Measurements from ENCODE around the gene HOMEZ. TPM values are rescaled to one million over a fixed set of nuclear protein-coding genes. Genes with fewer than 3 reads are reported as not detected.

Gene HOMEZ
- total RNA-seq, 1 experiment from 2014 or later, result 12.8 TPM

- in situ Hi-C loops (cut with HindIII; ENCODE audit: low pct_unique_long_range_greater_than_20kb, low sequenced_read_pairs), result no loop called here
- no peak for DNase-seq (ENCODE audit: low read depth, low spot score)
These were observed 24.6 kb upstream of the HOMEZ start for GRCh38 chr14:23310546-23310945.

GRCh38 chr14:23308721-23309445 lies 23.0 kb upstream of the HOMEZ start:
- DNase-seq (ENCODE audit: low read depth, low spot score), result no peak
- in situ Hi-C loops (cut with HindIII; ENCODE audit: low pct_unique_long_range_greater_than_20kb, low sequenced_read_pairs), result no loop called here

DNA sequence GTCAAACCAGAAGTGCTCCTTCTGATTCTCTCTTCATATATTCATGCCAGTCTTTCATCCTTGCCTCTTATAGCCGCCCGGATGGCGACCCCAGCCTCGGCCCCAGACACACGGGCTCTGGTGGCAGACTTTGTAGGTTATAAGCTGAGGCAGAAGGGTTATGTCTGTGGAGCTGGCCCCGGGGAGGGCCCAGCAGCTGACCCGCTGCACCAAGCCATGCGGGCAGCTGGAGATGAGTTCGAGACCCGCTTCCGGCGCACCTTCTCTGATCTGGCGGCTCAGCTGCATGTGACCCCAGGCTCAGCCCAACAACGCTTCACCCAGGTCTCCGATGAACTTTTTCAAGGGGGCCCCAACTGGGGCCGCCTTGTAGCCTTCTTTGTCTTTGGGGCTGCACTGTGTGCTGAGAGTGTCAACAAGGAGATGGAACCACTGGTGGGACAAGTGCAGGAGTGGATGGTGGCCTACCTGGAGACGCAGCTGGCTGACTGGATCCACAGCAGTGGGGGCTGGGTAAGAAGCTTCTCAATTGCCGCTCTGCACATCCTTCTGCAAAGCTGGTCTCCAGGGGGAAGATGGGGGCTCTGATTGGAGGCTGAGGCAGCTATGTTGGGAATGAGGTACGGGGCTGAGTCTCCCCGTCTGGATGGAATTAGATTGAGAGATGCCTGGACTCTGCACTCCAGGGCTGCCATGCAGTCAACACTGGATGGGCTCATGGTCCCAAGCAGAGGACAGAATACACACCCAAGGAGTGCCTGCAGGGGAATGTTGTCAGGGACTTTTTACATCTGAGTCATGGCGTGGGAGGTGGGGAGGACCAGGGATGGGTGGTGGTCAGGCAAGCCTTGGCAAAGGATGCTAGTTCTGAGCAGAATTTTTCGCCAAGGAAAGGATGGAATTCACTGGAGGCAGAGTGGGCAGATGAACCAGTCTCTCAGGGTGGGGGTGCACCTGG lies 22.0 kb upstream of the HOMEZ start:
- in situ Hi-C loops (cut with HindIII; ENCODE audit: low pct_unique_long_range_greater_than_20kb, low sequenced_read_pairs), result no loop called here
- no peak for DNase-seq (ENCODE audit: low read depth, low spot score)

DNA sequence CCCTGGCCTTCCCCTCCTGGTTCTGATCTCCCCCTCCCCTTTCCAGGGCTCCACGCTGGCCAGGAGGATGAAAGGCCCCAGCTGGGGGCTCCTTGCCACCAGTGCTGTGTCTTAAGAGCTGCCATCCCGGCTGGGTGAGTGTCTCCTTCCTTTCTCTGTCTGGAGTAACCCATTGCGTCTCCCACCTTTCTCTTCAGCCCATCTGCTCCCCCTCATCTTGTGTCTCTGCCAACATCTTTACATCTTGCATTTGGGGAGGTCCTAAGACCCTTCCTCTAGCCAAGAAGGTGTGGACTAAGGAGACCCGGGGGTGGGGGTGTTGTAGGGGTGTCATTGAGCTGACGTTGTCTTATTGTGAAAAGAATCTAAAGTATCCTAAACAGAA lies 21.2 kb upstream of the HOMEZ start:
- DNase-seq (ENCODE audit: low read depth, low spot score), result no peak
- in situ Hi-C loops (cut with HindIII; ENCODE audit: low pct_unique_long_range_greater_than_20kb, low sequenced_read_pairs), result no loop called here

GRCh38 chr14:23306412-23307145 lies 20.6 kb upstream of the HOMEZ start, which contains the start of gene BCL2L2:
TSS of gene BCL2L2 (plus strand) at chr14:23306833. CDS start at chr14:23307768, 935 bp downstream.
- peak; percentile 91 for DNase-seq (ENCODE audit: low read depth, low spot score)
- in situ Hi-C loops (cut with HindIII; ENCODE audit: low pct_unique_long_range_greater_than_20kb, low sequenced_read_pairs), result no loop called here

DNA sequence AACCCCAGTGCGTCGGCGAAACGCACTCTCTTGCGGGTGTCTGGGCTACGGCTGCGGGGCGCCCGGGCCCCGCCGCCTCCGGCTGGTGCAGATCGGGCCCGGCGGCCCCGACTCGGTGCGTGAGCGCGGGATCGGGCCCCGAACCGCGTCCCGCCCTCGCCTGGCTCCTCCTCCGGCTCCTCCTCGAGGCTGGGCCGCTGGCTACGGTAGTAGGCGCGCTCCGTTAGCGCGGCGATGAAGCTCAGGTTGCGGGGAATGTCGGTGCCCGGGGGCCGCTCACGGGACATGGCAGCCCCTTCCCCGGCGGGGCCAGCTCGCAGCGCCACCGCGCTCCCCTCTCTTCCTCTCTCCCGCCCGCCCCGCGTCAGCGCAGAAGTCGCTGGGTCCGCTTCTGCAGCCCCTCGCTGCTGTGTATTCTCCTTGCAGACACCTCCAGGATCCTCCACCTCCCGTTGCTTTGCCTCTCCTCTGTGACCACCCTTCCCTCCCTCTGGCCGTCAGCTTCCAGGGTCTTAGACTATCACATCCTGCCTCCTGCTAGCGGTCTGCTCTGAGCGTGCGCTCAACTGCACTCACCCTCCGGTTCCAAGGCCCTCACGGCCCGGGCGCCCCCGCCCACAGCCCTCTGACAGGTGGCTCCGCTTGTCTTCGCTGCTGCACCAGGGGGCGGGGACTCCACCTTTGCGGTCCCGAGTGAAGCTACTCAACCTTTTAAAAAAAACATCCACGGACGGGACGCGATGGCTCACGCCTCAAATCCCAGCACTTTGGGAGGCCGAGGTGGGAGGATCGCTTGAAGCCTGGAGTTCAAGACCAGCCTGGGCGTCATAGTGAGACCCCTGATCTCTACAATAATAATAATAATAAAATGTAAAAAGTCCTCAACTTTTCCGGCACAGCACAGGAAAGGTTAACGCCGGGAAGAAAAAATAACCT lies 16.6 kb upstream of the HOMEZ start, which contains the start of gene PPP1R3E:
TSS of gene PPP1R3E (minus strand) at position 570 of the 936 bp plus-strand sequence. CDS start at position 287, 283 bp downstream.
- peak; percentile 51 for DNase-seq (ENCODE audit: low read depth, low spot score)
- in situ Hi-C loops (cut with HindIII; ENCODE audit: low pct_unique_long_range_greater_than_20kb, low sequenced_read_pairs), result no loop called here

DNA sequence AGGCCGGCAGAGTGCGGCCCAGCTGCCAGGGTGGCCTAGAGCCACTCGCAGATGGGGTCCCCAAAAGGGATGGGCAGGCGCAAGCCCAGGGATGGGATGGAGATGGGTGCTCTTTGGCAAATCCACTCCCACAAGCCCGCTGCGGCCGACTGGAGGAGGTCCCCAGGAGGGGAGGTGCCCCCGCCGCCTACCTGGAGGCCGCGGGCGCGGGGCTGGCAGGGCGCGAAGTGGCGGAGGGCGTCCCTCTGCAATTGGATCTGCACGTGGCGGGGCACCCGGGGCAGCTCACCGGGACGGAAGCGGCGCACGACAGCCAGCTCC lies 16.0 kb upstream of the HOMEZ start:
- in situ Hi-C loops (cut with HindIII; ENCODE audit: low pct_unique_long_range_greater_than_20kb, low sequenced_read_pairs), result no loop called here
- no peak for DNase-seq (ENCODE audit: low read depth, low spot score)

- peak; percentile 96 for DNase-seq (ENCODE audit: low read depth, low spot score)
- in situ Hi-C loops (cut with HindIII; ENCODE audit: low pct_unique_long_range_greater_than_20kb, low sequenced_read_pairs), result no loop called here
These were observed 15.5 kb upstream of the HOMEZ start for GRCh38 chr14:23301288-23301968.

DNA sequence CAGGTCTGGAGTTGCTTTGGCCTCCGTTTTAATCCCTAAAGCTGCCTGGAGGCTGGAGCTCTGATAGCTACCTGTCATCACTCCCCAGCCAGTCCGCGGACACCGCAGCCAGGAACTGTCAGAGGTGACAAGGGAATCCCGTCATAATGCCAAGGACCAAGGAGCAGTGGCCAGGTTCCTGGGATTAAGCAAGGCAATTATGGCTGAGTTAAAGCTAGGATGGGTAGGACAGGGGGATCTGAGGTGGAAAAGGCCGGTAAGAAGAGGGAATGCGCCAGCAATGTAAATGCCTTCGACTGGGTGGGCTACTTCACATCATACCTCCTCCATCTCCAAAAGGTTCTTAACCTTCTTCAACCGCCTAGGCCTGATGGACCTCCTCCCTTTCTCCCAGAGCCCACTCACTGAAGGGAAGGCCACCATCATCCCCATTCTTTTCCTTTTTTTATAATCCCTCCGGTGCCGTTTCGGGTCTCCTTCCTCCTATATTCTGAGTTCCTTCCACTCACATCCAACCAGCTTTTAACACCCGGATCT lies 14.8 kb upstream of the HOMEZ start:
- DNase-seq (ENCODE audit: low read depth, low spot score), result no peak
- in situ Hi-C loops (cut with HindIII; ENCODE audit: low pct_unique_long_range_greater_than_20kb, low sequenced_read_pairs), result no loop called here

- no peak for DNase-seq (ENCODE audit: low read depth, low spot score)
- in situ Hi-C loops (cut with HindIII; ENCODE audit: low pct_unique_long_range_greater_than_20kb, low sequenced_read_pairs), result no loop called here
These were observed 14.2 kb upstream of the HOMEZ start for GRCh38 chr14:23299986-23300686.

- DNase-seq (ENCODE audit: low read depth, low spot score), result peak; percentile 71
- in situ Hi-C loops (cut with HindIII; ENCODE audit: low pct_unique_long_range_greater_than_20kb, low sequenced_read_pairs), result no loop called here
These were observed 13.5 kb upstream of the HOMEZ start for GRCh38 chr14:23299211-23299957.

- no peak for DNase-seq (ENCODE audit: low read depth, low spot score)
- in situ Hi-C loops (cut with HindIII; ENCODE audit: low pct_unique_long_range_greater_than_20kb, low sequenced_read_pairs), result no loop called here
These were observed 11.8 kb upstream of the HOMEZ start for GRCh38 chr14:23297611-23298277.

DNA sequence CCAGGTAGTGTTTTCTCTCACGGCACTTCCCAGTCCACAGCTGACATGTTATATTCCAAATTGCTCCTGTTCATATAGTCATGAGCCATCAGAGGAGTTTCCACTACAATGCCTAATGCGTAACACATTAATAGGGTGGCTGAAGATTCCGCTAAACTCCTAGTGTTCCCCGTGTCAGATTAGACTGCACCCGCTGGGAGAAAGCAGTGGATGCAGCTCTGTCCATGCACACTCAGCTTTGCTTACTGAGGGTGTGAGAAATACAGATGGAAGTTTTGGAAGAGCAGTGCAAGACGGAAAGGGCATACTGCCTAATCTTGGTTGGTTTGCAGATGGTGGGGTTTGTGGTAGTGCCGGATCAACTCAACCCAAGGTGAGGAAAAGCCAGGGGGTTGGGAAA lies 11.2 kb upstream of the HOMEZ start:
- DNase-seq (ENCODE audit: low read depth, low spot score), result no peak
- in situ Hi-C loops (cut with HindIII; ENCODE audit: low pct_unique_long_range_greater_than_20kb, low sequenced_read_pairs), result no loop called here

GRCh38 chr14:23296012-23296777 lies 10.3 kb upstream of the HOMEZ start:
- no peak for DNase-seq (ENCODE audit: low read depth, low spot score)
- in situ Hi-C loops (cut with HindIII; ENCODE audit: low pct_unique_long_range_greater_than_20kb, low sequenced_read_pairs), result no loop called here

Measured in SK-MEL-5 (cell line).